H1 (cell line): Measurements from ENCODE around the gene DCAF16. TPM values are rescaled to one million over a fixed set of nuclear protein-coding genes. Genes with fewer than 3 reads are reported as not detected.

ENCODE experiments used
- CTCF ChIA-PET: fragments of 300-600 bp; sonication (Branson Sonifier 250); formaldehyde crosslinking; loops from one replicate; lab custom pipeline; 2021; ENCODE audit not compliant: partially characterized antibody; lab: Charles Lee
- POLR2A ChIA-PET: fragments of 300-600 bp; sonication (Branson Sonifier 250); formaldehyde crosslinking; loops from one replicate; lab custom pipeline; 2021; ENCODE audit warnings: inconsistent platforms; ENCODE audit not compliant: partially characterized antibody; lab: Charles Lee
- DNase-seq, 2 experiments: peaks; one replicate each; pipeline versions ENCODE4 v3.0.0 to v3.0.0-alpha.2; 2010 to 2022; ENCODE audit warnings: low spot score in 2 of 2, low read depth in 1 of 2, mixed read lengths in 1 of 2
- FAIRE-seq: peaks from 2 replicates; lab custom pipeline; 2011; peaks lifted over from hg19 to GRCh38; lab: Jason Lieb, UNC
- H2AFZ ChIP-seq: 2 replicates; pipeline ENCODE4 v1.8.1; 2012; ENCODE audit warnings: low read length, inconsistent platforms
- H2AK5ac ChIP-seq: 2 replicates; pipeline ENCODE4 v1.6.1; 2013; ENCODE audit warnings: low read depth, low read length
- H2BK120ac ChIP-seq: replicated peaks from 2 replicates; pipeline ENCODE3; 2013; ENCODE audit warnings: low read depth, low read length, inconsistent platforms
- H2BK12ac ChIP-seq: 2 replicates; pipeline ENCODE4 v1.6.1; 2013; ENCODE audit warnings: low read depth, low read length
- H2BK15ac ChIP-seq: 2 replicates; pipeline ENCODE4 v1.6.1; 2013; ENCODE audit warnings: low read length
- H2BK20ac ChIP-seq: 2 replicates; pipeline ENCODE4 v1.6.1; 2013; ENCODE audit warnings: low read length
- H2BK5ac ChIP-seq: 2 replicates; pipeline ENCODE4 v1.6.1; 2013; ENCODE audit warnings: low read depth, low read length
- H3K14ac ChIP-seq: 2 replicates; pipeline ENCODE4 v1.6.1; 2013; ENCODE audit warnings: inconsistent platforms; ENCODE audit not compliant: insufficient read length
- H3K18ac ChIP-seq: 2 replicates; pipeline ENCODE4 v1.6.1; 2013; ENCODE audit warnings: low read length; ENCODE audit errors: extremely low read depth
- H3K23ac ChIP-seq: 2 replicates; pipeline ENCODE4 v1.6.1; 2013; ENCODE audit warnings: inconsistent platforms; ENCODE audit not compliant: insufficient read length
- H3K23me2 ChIP-seq: 2 replicates; pipeline ENCODE4 v1.6.1; 2013; ENCODE audit warnings: low read depth, low read length
- H3K27ac ChIP-seq: 2 replicates; pipeline ENCODE4 v1.6.1; 2011; ENCODE audit warnings: low read depth, low read length, inconsistent platforms
- H3K27me3 ChIP-seq, 4 experiments: replicated peaks in 1 of 4; 1 replicate in 1 of 4; 2 replicates in 3 of 4; pipeline versions ENCODE4 v1.6.1 to v1.8.1; 2011 to 2013; ENCODE audit warnings: low read length in 3 of 4, mild to moderate bottlenecking in 3 of 4, inconsistent platforms in 2 of 4, mixed read lengths in 2 of 4, moderate library complexity in 1 of 4; ENCODE audit not compliant: control insufficient read depth in 3 of 4, insufficient read depth in 3 of 4; ENCODE audit errors: extremely low read depth in 1 of 4
- H3K36me3 ChIP-seq, 4 experiments: 2 replicates each; pipeline versions ENCODE4 v1.6.1 to v1.8.1; 2011 to 2013; ENCODE audit warnings: mild to moderate bottlenecking in 4 of 4, low read length in 3 of 4, moderate library complexity in 2 of 4, control low read depth in 1 of 4, inconsistent platforms in 1 of 4; ENCODE audit not compliant: insufficient read depth in 4 of 4, control insufficient read depth in 2 of 4
- H3K4ac ChIP-seq: replicated peaks from 2 replicates; pipeline ENCODE3; 2013; ENCODE audit warnings: low read length, low read depth, mixed read lengths, inconsistent platforms; ENCODE audit not compliant: insufficient read length
- H3K4me1 ChIP-seq, 4 experiments: replicated peaks in 1 of 4; 1 replicate in 1 of 4; 2 replicates in 3 of 4; pipeline versions ENCODE4 v1.6.1 to v1.8.1; 2011 to 2013; ENCODE audit warnings: low read length in 3 of 4, inconsistent platforms in 2 of 4, mixed read lengths in 1 of 4; ENCODE audit not compliant: insufficient read depth in 4 of 4, control insufficient read depth in 3 of 4
- H3K4me2 ChIP-seq, 2 experiments: 2 replicates each; pipeline versions ENCODE4 v1.6.1 to v1.8.1; 2011 to 2013; ENCODE audit warnings: low read depth in 2 of 2, low read length in 2 of 2, control low read depth in 1 of 2, inconsistent platforms in 1 of 2, mild to moderate bottlenecking in 1 of 2; ENCODE audit not compliant: insufficient read depth in 1 of 2
- H3K4me3 ChIP-seq, 4 experiments: fragments of 200-600, 300-600 bp in 1 of 4; sonication (generic), shearing (Covaris generic), sonication (Bioruptor Twin) in 1 of 4; 2 replicates each; pipeline versions ENCODE4 v1.5.1 to v1.8.1; 2011 to 2016; ENCODE audit warnings: low read length in 4 of 4, low read depth in 3 of 4, control low read depth in 2 of 4, inconsistent platforms in 2 of 4, mild to moderate bottlenecking in 2 of 4, mixed read lengths in 1 of 4, moderate library complexity in 1 of 4; ENCODE audit not compliant: insufficient read depth in 2 of 4; ENCODE audit errors: extremely low read depth in 1 of 4
- H3K56ac ChIP-seq: replicated peaks from 2 replicates; pipeline ENCODE3; 2013; ENCODE audit warnings: low read depth, mild to moderate bottlenecking, mixed read lengths, low read length, inconsistent platforms; ENCODE audit not compliant: insufficient read length
- H3K79me1 ChIP-seq: 2 replicates; pipeline ENCODE4 v1.6.1; 2013; ENCODE audit warnings: low read depth, low read length, control low read depth
- H3K79me2 ChIP-seq, 2 experiments: 2 replicates each; pipeline versions ENCODE4 v1.6.1 to v1.8.1; 2012 to 2013; ENCODE audit warnings: low read length in 2 of 2, mild to moderate bottlenecking in 2 of 2, inconsistent platforms in 1 of 2; ENCODE audit not compliant: insufficient read depth in 2 of 2, control insufficient read depth in 1 of 2
- H3K9ac ChIP-seq, 4 experiments: replicated peaks in 1 of 4; 1 replicate in 1 of 4; 2 replicates in 3 of 4; pipeline versions ENCODE4 v1.6.1 to v1.8.1; 2011 to 2013; ENCODE audit warnings: low read depth in 3 of 4, low read length in 3 of 4, control low read depth in 2 of 4, mild to moderate bottlenecking in 2 of 4, moderate library complexity in 2 of 4, inconsistent platforms in 1 of 4; ENCODE audit errors: extremely low read depth in 1 of 4
- H3K9me3 ChIP-seq, 2 experiments: 2 replicates each; pipeline versions ENCODE4 v1.6.1 to v1.8.1; 2012 to 2013; ENCODE audit warnings: mild to moderate bottlenecking in 2 of 2, moderate library complexity in 2 of 2, control low read depth in 1 of 2, inconsistent platforms in 1 of 2, low read depth in 1 of 2, low read length in 1 of 2, mixed read lengths in 1 of 2; ENCODE audit not compliant: insufficient read depth in 2 of 2
- H4K20me1 ChIP-seq, 2 experiments: replicated peaks in 1 of 2; 2 replicates each; pipeline versions ENCODE3 to v1.8.1; 2011 to 2013; ENCODE audit warnings: inconsistent platforms in 2 of 2, low read length in 2 of 2, mild to moderate bottlenecking in 1 of 2; ENCODE audit not compliant: insufficient read depth in 2 of 2, control insufficient read depth in 1 of 2
- H4K5ac ChIP-seq: 2 replicates; pipeline ENCODE4 v1.6.1; 2013; ENCODE audit warnings: low read length, low read depth, mixed read lengths, inconsistent platforms; ENCODE audit not compliant: insufficient read length
- H4K8ac ChIP-seq: 2 replicates; pipeline ENCODE4 v1.8.0; 2013; ENCODE audit warnings: mild to moderate bottlenecking, moderate library complexity, low read length, inconsistent platforms; ENCODE audit not compliant: insufficient read depth; ENCODE audit errors: extremely low read depth
- H4K91ac ChIP-seq: replicated peaks from 2 replicates; pipeline ENCODE3; 2013; ENCODE audit warnings: low read length, mixed read lengths, inconsistent platforms; ENCODE audit not compliant: insufficient read length
- CBX8 ChIP-seq: fragments of 300-800, 300-1000 bp; sonication (generic); IDR thresholded peaks from 2 replicates; pipeline ENCODE4 v1.7.1; 2016; ENCODE audit warnings: low read depth, low read length, borderline replicate concordance
- CEBPB ChIP-seq: IDR thresholded peaks from 2 replicates; pipeline ENCODE4 v1.6.1; 2012; ENCODE audit warnings: low read depth, low read length
- CTCF ChIP-seq, 3 experiments: IDR thresholded peaks; 1 replicate in 2 of 3; 2 replicates in 1 of 3; pipeline versions ENCODE4 v1.5.1 to v1.6.1; 2011; ENCODE audit warnings: low read length in 3 of 3, mild to moderate bottlenecking in 3 of 3, inconsistent platforms in 2 of 3, low read depth in 1 of 3, moderate library complexity in 1 of 3; ENCODE audit not compliant: insufficient read depth in 1 of 3; ENCODE audit errors: control extremely low read depth in 1 of 3
- RFX5 ChIP-seq: IDR thresholded peaks from 2 replicates; pipeline ENCODE4 v1.6.1; 2011; ENCODE audit warnings: low read depth, low read length, improper control_type of control experiment, borderline replicate concordance
- SIN3A ChIP-seq, 2 experiments: IDR thresholded peaks in 1 of 2; conservative IDR thresholded peaks in 1 of 2; 2 replicates each; pipeline ENCODE4 v1.6.1; 2011 to 2012; ENCODE audit warnings: low read length in 2 of 2, improper control_type of control experiment in 1 of 2, low read depth in 1 of 2, mild to moderate bottlenecking in 1 of 2
- SIX5 ChIP-seq: IDR thresholded peaks from 2 replicates; pipeline ENCODE4 v1.6.1; 2011; ENCODE audit warnings: mild to moderate bottlenecking, low read depth, low read length
- WGBS, 2 experiments: shearing (Covaris generic) in 1 of 2; methylation state at CpG; one replicate each; pipeline versions ENCODE4 v1.1.6 to v1.1.7; 2013 to 2015; ENCODE audit warnings: low lambda C conversion rate in 2 of 2, mixed read lengths in 2 of 2, inconsistent platforms in 1 of 2, low coverage in 1 of 2, missing lambda C conversion rate in 1 of 2; ENCODE audit not compliant: insufficient replicate concordance in 2 of 2, insufficient coverage in 1 of 2, insufficient read length in 1 of 2; ENCODE audit errors: extremely low coverage in 1 of 2, missing lambda C conversion rate in 1 of 2; 5-methylcytosine and 5-hydroxymethylcytosine counted together
- polyA plus RNA-seq, 7 experiments: library from polyadenylated mRNA; depleted of rRNA in 3 of 7; stranded (reverse) in 5 of 7; unstranded in 2 of 7; fragments of >200 nt in 5 of 7; fragments of 200-250 nt in 2 of 7; gene quantifications; 1 replicate in 5 of 7; 2 replicates in 1 of 7; 4 replicates in 1 of 7; pipeline versions ENCODE4 v1.2.1 to v1.2.3, GENCODE V29; 2011 to 2013; ENCODE audit warnings: missing spikeins in 2 of 7, mixed read lengths in 2 of 7
- total RNA-seq: library from RNA; stranded (reverse); fragmentation: NEBNext Ultra II Directional; extraction: Animal tissue kit (Norgen Biotek cat#: 25700); gene quantifications from 2 replicates; pipeline ENCODE4 v1.2.1, GENCODE V29; 2021

Gene DCAF16
- total and polyA plus RNA-seq, 2 of the 8 experiments (the other 6 are each of a cell fraction or from before 2014, with no cell fraction given) = 26.5 to 55.7 TPM

GRCh38 chr4:17787315-17787714, 23.2 kb downstream of the DCAF16 start:
- Histone ChIP-seq H3K4me1 (no peaks in the 10 kb centered on the region), H2BK120ac (no peak overlapping the region), H3K23ac (no peak overlapping the region), H3K27ac (no peak overlapping the region), H2BK15ac (no peak overlapping the region), H4K8ac (no peak overlapping the region), H2AK5ac (no peak overlapping the region), H2BK20ac (no peak overlapping the region), H4K20me1 (no peaks in the 10 kb centered on the region), H3K23me2 (no peaks in the 10 kb centered on the region), H2BK5ac (no peak overlapping the region), H3K9ac (no peak overlapping the region), H2AFZ (no peak overlapping the region), H3K4me2 (no peak overlapping the region), H3K18ac (no peak overlapping the region), H3K9me3 (no peaks in the 10 kb centered on the region), H3K56ac (no peak overlapping the region), H3K36me3 (no peaks in the 10 kb centered on the region; a peak in 1 of 8 replicates), H4K5ac (no peak overlapping the region), H3K79me1 (no peaks in the 10 kb centered on the region), H3K27me3 (peaks cover 0 to 6% (median 5%) of the 10 kb centered on the region in 4 experiments; a peak in 6 of 7 replicates), H4K91ac (no peak overlapping the region), H3K4ac (no peak overlapping the region), H3K79me2 (no peaks in the 10 kb centered on the region)
- WGBS, 2 experiments = 80% methylated on average over 5 of the region's 5 CpGs; no CpG with 5 or more reads in 1 of the 2 experiments
- CTCF ChIA-PET = interaction anchor here (0.6 to 1.4 kb wide), 4 partner anchors 8 to 73 kb away, joined by 3 to 5 read pairs (median 3); no protein-coding TSS in a partner anchor
- POLR2A ChIA-PET = interaction anchor here (0.6 kb wide), 1 partner anchor 170 kb away, joined by 4 read pairs; no protein-coding TSS in a partner anchor
- no peak for DNase-seq
- no peak for TF ChIP-seq SIN3A (conservative IDR thresholded peaks at IDR 0.05 in 1 of 2, IDR thresholded peaks at IDR 0.05 in 1 of 2; ENCODE audit: low read depth in 1 of 2, low read length in 2 of 2)
- no peak for TF ChIP-seq SIX5
- no peak for TF ChIP-seq RFX5
- no peak for TF ChIP-seq CTCF (IDR thresholded peaks at IDR 0.05; ENCODE audit: control extremely low read depth in 1 of 3, insufficient read depth in 1 of 3, low read depth in 1 of 3, low read length in 3 of 3)
- TF ChIP-seq CBX8 = no peak
- no peak for TF ChIP-seq CEBPB
- TF ChIP-seq, all 59 proteins: peak for 0
- FAIRE-seq = no peak
- no peak overlapping the region for H3K14ac ChIP-seq
- no peak overlapping the region for H3K4me3 ChIP-seq
- no peak overlapping the region for H2BK12ac ChIP-seq
